Activated gamma-delta T cell (primary cell): ENCODE results near the gene GALNT2.

Source experiments
- DNase-seq: peaks from one replicate; lab custom pipeline; 2025; lab: John Stamatoyannopoulos, UW

The GALNT2 gene

GRCh38 chr1:230232371-230232771 lies 165.3 kb downstream of the GALNT2 start:
- DNase-seq: no peak

- no peak for DNase-seq
Measured at GRCh38 chr1:230233786-230234185, 166.7 kb downstream of the GALNT2 start.

DNA sequence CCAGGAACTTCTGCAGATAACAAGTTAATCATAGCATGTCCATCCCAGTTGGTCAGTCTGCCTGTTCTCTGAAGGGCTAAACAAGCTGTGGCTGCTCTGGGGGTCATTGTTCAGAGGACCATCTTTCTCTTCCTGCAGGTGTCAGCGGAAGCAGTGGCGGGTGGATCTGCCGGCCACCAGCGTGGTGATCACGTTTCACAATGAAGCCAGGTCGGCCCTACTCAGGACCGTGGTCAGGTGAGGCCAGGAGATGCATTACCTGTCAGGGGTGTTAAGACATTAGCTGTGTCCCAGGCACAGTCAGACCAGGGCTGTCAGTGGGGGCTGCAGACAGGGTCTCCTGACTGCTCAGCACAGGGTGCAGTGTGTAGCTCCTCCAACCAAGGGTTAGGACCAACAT lies 168.8 kb downstream of the GALNT2 start:
- DNase-seq: no peak

DNA sequence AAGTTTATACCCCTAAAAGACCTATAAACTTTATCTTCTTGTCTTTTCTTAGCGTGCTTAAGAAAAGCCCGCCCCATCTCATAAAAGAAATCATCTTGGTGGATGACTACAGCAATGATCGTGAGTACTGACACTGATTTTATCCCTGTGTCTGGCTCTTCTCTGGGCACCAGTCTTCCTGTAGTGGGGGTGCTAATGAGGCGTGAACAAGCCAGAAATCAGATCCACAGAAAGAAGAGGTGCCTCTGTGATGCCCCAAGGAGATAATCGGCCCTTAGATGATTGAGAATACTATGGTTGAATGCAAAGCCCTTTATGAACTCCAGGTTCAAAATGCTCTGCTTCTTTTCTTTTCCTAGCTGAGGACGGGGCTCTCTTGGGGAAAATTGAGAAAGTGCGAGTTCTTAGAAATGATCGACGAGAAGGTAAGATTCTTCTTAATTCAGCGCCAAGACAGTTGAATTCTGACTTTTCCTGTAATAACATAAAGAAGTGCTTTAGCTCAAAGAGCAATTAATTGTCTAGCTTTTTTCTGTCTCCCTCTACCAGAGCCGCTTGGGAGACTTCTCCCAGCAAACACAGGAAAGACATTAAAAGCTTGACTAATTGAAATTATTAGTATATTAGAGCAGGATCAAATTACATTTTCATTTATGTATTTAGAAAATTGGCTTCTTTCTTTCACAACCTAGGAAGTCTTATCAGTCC lies 169.4 kb downstream of the GALNT2 start:
- no peak for DNase-seq

DNA sequence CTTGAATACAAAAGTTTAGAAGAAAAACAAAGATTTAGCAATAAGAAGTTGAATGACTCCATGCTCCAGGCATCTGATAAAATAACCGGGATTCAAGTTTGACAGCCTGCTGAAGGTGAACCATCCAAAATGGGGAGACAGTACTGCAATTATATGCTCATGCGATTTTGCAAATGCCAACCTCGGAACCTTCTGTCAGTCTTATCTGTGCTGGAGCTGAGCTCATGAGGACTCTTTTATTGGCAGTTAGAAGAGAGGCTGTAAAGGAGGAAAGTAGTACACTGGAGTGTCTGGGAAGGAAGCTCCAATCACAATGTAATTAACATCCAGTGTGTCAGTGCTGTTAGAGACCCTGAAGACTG lies 170.0 kb downstream of the GALNT2 start:
- DNase-seq: no peak

GRCh38 chr1:230237805-230238204 lies 170.8 kb downstream of the GALNT2 start:
- no peak for DNase-seq

- no peak for DNase-seq
Measured at GRCh38 chr1:230240446-230241086, 173.5 kb downstream of the GALNT2 start.

DNA sequence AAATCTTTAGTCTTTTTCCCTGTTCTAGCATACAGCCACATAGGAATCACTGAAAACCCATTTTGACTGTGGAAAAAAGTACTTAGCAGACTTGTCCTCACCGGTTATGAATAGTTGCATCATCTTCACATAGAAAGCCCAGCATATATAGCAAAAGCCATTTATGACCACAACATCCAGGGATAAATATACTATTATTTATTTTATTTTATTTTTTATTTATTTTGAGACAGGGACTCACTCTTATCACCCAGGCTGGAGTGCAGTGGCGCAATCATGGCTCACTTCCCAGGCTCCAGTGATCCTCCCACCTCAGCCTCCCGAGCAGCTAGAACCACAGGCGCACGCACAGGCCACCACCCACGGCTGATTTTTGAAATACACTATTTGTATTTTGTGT lies 175.3 kb downstream of the GALNT2 start:
- DNase-seq: no peak

DNA sequence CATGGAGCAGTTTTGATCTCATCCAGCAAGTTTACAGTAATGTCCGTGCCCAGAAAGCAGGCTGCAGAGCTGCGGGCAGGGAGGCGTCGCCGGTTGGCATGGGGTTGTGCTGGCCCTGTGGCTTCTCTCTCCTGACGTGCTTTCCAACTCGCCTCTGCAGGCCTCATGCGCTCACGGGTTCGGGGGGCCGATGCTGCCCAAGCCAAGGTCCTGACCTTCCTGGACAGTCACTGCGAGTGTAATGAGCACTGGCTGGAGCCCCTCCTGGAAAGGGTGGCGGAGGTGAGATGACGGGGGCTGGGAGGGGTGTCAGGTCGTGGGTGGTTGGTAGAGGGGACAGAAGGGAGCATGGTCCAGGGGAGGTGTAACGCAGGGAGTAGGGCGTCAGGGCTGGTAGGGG lies 176.1 kb downstream of the GALNT2 start:
- no peak for DNase-seq

GRCh38 chr1:230243583-230244353 lies 176.7 kb downstream of the GALNT2 start:
- DNase-seq: no peak

GRCh38 chr1:230246551-230246950 lies 179.5 kb downstream of the GALNT2 start:
- DNase-seq: no peak

DNA sequence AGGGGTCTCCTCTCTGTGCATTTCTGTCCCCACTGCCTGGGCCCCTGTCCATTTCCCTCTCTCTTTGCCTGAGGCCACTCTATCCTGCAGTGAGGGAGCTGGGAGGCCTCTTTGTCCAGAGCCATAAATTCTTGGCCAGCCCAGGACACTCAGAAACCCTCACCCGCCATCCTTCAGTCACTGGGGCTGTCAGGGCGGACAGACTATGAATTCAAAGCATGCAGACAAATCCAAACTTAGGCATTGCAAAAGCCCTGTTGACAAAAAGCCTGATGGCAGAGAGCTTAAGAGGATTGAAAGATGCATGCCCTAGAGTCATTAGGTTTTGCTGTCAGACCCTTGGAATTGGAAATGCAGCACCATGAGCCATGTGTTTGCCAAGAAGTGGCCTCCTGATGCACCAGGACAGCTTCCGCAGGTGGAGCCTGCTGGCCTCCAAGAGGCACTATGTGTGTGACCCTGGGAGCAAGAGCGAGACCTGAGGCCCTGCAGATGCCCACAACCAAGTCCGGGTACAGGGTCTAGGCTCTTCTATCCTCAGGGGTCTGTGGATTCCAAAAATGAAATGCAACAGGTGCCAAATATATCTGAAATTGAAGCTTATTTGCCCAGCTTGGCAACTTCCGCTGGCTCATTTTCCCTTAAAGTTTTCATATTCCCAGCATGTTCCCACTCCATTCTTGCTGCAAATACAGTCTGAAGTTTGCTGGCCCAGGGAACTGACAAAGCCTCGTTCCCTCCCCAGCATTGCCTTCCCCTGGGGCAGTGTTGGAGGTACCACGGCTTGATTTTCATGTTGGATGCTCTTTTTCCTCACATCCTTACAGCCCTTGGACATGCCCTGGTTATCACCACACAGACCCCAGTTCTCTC lies 181.2 kb downstream of the GALNT2 start:
- no peak for DNase-seq

- DNase-seq: no peak
Measured at GRCh38 chr1:230248889-230249270, 181.8 kb downstream of the GALNT2 start.

- DNase-seq: no peak
Measured at GRCh38 chr1:230249695-230250480, 182.8 kb downstream of the GALNT2 start.

GRCh38 chr1:230250666-230251065 lies 183.6 kb downstream of the GALNT2 start:
- DNase-seq: no peak

- DNase-seq: no peak
Measured at GRCh38 chr1:230251644-230252191, 184.7 kb downstream of the GALNT2 start.

DNA sequence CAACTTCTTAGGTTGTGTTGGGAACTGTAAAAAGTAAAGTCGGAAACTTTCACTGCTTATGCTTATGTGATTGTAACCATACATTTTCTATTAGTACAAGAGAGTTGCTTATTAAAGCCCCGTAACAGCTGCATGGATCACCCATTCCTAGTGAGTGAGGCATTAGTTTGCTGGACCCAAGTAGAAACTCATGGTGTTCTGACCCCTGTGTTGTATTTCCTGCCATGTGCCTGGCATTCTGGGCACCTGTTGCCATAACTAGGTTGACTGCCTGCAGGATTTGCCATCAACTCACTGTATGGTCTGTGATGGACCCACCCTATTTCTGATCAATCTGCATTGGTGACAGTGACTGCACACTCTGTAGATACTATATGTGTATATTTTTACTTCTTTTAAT lies 186.1 kb downstream of the GALNT2 start:
- no peak for DNase-seq

- DNase-seq: no peak
Measured at GRCh38 chr1:230254265-230254664, 187.2 kb downstream of the GALNT2 start.

DNA sequence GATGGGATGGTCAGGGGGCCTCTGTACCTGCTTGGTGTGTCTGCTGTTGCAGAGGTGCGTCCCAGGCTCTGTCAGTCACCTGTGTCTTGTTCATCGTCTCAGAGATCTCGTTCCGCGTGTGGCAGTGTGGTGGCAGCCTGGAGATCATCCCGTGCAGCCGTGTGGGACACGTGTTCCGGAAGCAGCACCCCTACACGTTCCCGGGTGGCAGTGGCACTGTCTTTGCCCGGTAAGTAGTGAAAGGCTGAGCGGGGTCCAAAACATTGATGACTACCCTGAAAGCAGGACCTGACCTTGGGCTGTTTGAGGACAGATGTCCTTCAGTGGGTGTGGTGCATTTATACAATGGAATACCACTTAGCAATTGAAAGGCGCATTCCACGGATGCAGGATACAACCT lies 188.1 kb downstream of the GALNT2 start:
- DNase-seq: no peak

DNA sequence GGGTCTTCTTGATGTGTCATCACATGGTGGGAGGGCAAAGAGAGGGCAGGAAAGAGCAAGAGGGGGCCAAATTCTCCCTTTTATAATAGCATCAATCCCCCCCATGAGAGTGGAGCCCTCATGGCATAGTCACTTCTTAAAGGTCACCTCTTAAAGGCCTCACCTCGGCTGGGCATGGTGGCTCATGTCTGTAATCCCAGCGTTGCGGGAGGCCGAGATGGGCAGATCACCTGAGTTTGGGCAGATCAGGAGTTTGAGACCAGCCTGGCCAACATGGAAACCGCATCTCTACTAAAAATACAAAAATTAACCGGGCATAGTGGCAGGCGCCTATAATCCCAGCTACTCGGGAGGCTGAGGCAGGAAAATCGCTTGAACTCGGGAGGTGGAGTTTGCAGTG lies 189.0 kb downstream of the GALNT2 start:
- no peak for DNase-seq

DNA sequence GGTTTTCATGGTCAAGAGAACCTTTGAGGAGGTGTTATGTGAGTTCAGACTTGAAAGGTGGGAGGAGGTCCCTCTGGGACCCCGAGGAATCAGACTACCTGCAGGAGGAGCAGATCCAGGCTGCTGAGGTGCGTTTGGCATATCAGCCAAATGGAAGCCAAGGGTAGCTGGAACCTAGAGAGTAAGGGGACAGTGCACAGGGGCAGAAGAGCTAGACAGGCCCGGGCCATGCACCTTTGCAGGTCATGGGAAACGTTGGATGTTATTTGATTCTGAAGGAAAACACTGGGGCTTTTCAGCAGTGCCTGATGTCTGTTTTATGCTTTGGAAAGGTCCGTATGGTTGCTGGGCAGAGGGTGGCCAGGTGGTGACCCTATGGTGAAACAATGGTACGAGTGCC lies 189.9 kb downstream of the GALNT2 start:
- DNase-seq: no peak
